Stimulated activated CD4-positive, alpha-beta T cell treated with anti-CD3 and anti-CD28 coated beads, Interleukin-1b, Interleukin-23, amount 100 ng/mL, for 1 hour (primary cell): ENCODE data around the gene TEX35.
A peak's percentile ranks its signal among the peaks of the same experiment; 100 is the strongest.
"Not testable (repeated sequence)": the region's sequence is repeated elsewhere in the genome, so short reads cannot be mapped to it uniquely, and the experiment has no call there.

Experiments used
- DNase-seq, 2 donors: peaks; one replicate each; pipeline ENCODE4 v3.0.0-alpha.2; 2020; ENCODE audit warnings: low read depth in 2 of 2

The TEX35 gene

DNA sequence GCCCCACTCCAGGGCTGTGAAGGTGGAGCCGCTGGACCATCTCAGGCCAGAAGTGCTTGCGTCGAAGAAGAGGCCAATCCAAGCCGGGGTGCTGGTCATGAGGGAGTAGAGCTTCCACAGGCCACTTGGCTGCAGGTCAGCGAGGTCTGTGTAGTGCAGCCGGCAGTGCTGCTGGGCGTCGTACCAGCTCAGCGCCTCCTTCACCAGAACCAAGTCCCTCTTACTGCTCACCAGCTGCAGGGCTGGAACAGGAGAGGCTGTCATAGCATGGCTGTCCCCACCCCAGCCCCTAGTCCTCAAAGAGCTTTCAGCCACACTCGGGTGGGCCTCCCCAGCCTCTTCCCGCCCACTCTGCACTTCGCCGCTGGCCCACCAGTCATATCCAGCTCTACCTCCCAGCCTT, 18.3 kb upstream of the TEX35 start:
- no peak for DNase-seq

DNA sequence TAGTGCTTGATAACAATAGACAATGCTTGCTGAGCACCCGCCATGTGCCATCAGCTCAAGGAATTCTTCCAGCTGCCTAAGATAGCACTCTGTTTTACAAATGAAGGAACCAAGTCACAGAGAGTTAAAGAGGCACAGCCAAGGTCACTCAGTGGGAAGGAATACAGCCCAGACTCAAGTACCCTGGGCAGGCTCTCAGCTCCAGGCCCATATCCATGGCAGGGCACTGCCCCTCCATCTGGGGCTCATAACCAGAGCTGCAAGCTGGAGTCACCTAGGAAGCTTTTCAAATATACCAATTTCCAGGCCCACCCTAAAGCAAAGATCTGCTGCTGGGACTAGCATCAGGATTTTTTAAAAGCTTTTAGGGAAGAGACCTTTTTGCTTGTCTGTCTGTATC, 17.8 kb upstream of the TEX35 start:
- DNase-seq, result no peak

DNA sequence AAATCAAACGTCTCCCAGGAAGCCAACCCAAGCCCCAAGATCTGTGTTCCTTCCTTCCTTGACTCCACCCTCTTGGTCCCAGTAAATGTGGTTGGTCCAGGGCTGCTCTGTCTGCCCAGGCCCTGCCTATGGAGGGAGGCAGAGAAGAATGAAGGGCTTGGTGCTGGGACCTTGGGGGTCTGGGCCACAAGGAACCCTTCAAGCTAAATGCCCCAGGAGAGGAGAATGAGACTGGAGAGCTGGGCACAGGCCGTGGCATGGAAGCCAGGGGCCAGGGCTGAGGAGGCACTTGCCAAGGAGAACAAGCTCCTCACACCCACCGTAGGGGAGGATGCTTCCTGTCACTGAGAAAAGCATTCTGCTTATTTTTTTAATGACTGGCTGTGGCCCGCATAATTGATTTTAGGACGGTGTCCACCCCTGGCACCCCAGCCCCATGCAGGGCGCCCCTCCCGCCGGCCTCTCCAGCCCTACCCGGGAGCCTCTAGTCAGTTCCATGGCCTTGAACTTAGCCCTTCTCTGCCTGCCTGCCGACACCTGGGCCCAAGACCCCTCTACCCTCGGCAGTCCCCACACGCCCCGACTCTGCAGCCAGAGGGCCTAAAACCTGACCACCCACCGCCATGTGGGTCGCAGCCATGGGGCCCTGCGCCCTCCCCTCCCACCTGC, 17.0 kb upstream of the TEX35 start:
- DNase-seq, result no peak

DNA sequence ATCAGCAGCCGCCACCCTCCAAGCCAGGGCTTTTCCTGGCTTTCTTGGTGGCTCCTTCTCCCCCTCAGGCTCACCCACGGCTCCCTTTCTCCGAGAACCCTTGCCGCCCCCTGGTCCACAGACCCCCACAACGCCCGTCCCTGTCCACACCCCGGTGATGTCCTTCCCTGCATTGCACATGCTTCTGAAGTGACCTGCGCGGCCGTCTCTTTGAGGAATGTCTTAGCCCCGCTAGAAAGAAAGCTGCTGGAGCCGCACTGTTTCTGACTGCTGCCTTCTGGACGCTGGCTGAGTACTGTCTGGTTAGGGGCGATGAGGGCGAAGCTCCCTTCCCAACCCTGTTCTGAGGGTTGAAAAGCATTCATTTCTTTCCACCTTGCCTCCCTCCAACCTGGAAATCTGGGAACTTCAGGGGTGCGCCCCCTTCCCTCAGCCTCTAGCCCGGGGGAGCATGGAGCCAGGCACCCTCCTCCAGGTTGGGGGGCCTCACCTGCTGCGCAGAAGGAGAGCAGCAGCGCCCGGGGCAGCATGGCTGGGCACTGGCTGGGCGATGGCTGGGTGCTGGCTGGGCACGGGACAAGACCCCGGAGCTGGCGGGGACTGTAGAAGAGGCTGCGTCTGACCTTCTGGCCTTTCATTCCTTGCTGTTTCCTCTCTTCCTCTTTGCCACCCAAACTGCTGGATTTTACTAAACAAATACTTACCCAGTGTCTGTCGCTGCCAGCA, 16.3 kb upstream of the TEX35 start, which contains the start of gene CLEC20A:
TSS of gene CLEC20A (minus strand) at position 555 of the 726 bp plus-strand sequence. CDS start at position 530, 25 bp downstream.
- DNase-seq, result no peak

DNA sequence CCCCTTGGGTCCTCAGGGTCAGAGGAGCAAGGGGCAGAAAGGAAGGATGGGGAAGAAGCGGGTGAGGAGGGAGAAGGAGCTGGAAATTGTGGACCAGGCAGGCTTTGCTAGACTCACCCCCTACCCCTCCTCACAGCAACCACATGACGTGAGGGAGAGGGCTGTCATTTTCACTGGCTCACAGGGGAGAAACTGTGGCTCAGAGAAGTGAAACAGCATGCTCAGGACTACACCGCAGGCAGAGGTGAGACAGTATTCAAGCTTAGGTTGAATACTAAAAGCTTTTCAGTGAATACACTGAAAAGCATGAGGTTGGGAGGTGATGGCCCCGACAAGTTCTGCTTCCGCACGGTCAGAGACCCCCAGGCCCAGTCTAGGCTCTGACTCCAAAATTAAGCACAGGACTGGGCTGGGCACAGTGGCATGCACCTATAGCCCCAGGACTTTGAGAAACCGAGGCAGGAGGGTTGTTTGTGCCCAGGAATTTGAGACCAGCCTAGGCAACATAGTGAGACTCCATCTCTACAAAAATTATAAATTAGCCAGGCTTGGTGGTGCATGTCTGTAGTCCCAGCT, 14.9 kb upstream of the TEX35 start:
- no peak for DNase-seq

DNA sequence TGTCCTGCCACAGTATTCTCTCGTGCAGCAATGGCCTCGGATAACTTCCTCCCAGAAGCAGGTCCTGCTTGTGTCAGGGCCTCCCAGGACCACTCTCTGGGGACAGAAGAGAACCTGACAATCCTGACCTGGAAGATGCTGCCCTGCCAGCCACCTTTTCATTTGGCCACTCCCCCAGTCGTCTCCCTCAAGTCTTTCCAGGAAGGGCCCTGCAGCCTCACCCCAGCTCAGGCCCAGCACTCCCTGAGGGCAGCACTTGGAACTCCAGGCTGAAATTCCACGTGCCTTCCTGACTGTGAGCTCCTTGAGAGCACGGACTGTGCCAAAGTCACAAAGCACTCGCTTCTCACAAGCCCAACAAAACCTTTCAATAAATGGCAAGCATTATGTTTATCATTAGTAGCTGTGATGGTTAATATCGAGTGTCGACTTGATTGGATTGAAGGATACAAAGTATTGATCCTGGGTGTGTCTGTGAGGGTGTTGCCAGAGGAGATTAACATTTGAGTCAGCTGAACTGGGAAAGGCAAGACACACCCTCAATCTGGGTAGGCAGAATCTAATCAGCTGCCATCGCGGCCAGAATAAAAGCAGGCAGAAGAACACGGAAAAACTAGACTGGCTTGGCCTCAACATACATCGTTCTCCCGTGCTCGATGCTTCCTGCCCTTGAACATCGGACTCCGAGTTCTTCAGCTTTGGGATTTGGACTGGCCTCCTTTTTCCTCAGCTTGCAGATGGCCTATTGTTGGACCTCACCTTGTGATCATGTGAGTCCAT, 13.8 kb upstream of the TEX35 start:
- no peak for DNase-seq

DNA sequence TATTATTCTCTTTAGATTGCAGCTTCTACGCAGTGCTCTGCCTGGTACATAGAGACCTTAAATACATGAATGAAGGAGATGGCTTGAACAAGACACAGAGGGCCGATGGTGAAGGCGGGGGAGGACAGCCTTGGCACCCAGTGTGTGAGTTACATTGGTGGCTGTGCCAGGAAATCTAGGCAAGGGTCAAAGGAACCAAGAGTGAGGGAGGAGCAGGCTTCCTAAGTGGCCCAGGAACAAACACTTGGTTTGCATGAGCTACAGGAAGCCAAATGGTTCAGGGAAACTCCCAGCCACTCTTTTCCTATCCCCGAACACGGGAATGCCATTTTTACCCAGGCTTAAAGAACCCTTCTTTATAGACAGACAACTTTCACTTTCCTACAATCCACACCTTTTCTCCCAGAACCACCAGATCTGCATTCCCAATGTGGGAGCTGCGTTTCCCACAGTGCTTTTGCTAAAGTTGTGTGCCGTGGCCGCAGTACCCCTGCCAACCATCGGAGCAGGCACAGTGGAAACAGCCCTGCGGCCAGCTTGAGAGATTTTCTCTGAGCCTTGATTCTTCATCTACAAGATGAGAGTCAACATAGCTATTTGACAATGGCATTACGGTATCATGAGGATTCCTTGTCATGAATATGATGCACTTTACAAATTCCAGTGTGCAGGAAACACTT, 12.7 kb upstream of the TEX35 start:
- no peak for DNase-seq

DNA sequence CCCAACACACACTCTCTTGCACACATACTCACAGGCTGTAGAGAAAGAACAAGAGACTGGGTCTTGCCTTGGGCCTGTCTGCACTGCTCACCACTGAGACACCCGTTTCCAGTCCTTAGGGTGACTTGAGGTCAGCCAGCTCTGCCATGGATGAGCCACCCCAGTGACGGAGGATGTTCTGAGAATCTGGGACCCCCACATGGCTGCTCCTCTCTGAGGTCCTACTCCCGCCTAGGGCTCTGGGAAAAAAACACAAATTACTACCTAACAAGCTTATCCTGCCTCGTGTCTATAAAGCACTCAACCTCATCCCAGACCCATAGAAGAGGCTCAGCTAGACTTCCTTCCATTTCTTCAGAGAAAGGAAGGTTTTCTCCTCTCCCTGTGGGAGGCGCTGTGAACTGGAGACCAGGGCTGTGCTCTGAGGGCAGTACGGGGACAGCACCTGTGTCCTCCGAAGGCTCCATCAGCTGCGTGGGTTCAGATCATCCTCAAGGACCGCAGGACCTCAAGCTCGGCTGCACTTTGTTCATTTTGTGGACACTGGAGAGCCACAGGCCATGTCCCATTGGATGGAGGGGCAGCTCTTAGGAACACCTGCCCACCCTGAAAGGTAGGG, 11.9 kb upstream of the TEX35 start:
- DNase-seq, result no peak

DNA sequence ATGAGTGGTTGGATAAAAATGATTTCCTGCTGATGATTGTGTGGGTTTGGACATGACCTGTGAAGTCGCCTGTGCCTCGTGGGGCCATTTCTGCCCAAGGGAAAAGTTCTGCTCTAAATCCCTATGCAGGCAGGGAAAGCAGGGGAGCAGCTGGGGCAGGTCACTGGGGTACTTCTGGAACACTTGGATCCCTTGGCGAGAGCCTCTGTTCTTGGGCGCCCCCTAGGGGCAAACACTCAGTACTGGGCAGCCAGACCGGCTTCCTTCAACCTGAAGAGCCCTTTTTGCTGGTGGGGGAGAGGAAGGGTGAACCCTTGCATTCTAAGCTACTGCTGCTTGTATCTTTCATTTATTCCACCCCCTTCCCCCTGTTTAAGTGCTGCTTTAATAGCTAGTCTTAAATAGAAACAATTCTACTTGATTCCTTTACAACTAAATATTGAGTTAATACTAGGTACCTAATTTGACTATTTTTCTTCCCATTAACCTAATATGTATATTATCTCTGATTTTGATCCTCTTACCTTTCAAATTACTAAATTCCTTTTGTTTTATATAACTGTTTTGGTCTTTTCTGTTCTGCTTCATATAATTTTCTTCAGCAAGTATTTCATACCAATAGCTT, 11.1 kb upstream of the TEX35 start:
- DNase-seq, result peak in 1 of 2 donors; percentile 22

DNA sequence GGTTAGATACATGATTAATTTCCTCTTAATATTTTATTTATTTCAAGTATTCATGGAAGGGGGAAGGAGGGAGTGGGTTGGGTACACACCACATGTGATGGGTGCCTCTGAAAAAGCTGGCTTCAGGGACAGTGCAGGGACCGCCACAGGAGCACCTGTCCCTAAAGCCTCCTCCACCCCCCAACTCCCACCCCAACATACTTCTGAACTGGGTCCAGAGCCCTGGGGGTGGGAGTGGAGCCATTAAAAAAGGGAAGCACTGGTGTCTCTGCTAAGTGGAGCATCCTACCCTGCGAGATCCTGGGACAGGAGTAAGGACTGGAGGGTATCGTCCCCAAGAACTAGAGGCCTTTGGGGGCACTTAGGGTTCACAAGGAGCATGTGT, 10.6 kb upstream of the TEX35 start:
- DNase-seq, result no peak

DNA sequence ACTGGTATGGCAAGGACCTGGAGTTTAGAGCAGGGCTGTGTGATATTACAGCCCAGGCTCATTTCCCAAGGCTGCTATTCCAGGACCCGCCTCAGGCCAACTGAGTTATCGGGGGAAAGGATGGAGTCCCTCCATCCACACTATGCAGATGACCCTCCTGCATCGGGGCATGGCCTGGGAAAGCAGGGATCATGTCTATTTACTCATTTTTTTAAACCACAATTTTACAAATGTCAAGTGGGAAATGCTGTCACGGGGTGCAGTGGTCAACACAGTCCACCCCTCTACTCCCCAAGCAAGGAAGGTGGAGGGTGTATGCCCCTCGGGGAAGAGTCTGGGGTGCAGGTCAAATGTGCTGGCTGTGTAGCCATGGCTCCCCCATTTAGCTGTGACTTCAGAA, 10.1 kb upstream of the TEX35 start:
- no peak for DNase-seq

DNA sequence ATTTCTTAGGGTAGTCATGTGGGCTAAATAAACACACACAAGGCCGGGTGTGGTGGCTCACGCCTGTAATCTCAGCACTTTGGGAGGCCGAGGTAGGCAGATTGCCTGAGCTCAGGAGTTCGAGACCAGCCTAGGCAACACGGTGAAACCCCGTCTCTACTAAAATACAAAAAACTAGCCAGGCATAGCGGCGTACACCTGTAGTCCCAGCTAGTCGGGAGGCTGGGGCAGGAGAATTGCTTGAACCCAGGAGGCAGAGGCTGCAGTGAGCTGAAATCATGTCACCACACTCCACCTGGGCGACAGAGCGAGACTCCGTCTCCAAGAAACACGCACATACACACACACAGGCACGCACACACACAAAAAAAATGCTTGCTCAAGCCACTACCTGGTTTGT, 9.6 kb upstream of the TEX35 start:
- DNase-seq, result not testable (repeated sequence)

DNA sequence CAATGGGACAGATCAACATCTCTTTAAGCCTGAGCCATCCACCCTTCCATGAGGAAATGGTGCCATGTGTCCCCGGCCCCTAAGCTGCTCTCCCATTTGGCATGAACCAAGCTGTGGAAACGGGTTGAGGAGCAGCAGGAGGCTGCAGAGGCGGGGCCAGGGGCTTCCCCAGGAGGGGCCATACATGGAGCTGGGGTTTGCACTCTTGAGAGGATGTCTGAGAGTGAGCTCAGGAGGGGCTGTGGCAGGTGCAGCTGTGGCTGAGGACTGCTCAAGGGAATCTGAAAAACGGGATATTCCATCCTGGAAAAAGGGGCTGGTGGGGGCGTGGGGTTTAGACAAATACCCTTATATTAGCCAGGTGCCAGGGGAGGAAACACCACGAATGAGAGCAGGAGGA, 9.1 kb upstream of the TEX35 start:
- no peak for DNase-seq

DNA sequence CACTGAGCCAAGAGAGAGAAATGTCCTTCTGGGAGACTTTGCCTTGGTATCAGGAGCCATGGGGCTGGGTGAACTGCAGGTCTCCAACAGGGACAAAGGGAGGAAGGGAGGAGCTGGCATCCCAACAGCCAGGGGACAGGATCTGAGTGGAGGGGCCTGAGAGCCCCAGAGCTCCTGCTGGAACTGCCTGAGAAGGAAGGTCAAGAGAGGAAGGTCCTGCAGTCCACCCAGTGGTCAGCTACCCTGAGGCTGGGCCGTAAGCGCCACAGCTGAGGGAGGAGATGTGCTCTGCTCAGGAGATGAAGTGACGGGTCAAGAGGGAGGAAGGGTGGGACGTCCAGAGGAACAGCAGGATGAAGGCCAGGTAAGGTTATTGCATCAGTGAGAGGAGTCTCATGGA, 8.6 kb upstream of the TEX35 start:
- no peak for DNase-seq

DNA sequence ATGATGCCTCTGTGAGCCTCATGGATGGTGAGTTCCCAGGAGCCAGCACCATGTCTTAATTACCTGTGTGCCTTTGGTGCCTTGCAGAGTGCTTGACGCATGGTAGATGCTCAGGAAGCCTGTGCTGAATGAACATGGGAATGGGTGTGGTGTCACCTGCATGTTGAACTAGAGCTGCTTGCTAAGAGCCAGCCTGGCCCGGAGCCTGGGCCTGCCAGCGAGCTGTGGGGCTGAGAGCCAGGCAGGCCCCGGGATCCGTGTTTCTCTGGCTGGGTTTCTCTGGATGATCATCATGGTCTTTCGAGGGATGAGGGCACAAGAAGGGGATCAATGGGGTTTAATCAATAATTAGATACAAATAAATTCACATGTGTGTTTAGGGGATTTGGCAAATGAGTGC, 6.7 kb upstream of the TEX35 start:
- no peak for DNase-seq

DNA sequence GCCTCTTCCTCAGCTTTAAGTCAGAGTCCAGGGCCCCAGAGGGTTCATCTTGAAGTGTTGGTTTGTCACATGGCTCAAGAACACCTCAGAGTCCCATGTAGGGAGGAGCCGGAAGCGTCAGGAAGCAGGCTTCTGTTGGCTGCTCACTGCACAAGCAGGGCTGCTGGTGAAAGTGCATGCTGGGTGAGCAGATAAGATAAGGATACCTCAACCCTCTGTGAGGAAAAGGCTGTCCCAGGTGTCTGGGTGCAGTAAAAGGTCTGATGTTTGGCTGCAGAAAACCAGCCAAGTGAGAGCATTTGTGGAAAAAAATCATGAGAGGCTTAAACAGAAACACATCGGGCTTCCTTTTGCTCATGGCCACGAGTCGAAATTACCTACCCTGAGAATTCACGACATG, 6.2 kb upstream of the TEX35 start:
- no peak for DNase-seq

DNA sequence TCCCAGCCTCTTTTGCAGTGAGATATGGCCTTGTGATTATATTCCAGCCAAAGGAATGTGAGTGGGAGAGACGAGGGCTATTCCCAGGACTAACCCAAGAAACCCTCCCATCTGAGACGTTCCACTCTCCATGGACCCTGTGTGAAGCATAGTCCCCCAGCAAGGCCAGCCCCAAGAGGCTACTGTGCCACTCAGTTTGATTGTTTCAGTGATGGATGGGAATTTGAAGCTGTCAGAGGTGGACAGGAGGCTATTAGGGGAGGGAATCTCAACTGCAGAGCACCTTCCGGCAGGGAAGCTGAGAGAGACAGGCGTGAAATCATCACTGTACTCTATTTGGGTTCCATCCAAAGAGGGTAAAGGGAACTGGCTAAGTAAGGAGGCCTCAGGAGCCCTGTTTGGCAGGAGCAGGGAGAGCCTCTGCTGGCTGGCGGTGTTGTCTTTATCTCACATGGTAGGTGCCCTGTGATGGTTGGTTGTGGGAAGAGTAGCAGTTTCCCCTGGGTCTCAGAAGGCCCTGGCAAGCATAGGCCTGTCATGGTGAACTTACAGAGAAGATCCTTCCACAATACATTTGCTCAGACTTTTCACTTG, 3.4 kb upstream of the TEX35 start:
- no peak for DNase-seq

DNA sequence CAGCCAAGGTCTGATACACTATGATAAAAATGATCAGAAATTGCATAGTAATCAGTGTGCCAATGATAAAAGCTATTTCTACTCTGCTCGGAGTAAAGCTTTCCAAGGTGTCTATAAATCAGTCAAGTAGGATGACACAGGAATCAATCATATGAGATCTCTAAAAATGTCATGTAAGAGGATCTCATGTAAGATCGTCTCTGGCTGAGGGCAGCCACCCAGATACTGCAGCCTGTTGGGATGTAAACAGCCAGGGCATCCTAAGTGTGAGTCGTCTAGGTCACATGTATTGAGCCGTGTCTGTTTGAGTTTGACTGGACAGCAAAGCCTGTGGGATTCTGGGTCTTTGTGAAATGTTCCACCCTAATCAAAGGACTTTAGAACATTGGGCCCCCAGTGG, 2.8 kb upstream of the TEX35 start:
- DNase-seq, result no peak

DNA sequence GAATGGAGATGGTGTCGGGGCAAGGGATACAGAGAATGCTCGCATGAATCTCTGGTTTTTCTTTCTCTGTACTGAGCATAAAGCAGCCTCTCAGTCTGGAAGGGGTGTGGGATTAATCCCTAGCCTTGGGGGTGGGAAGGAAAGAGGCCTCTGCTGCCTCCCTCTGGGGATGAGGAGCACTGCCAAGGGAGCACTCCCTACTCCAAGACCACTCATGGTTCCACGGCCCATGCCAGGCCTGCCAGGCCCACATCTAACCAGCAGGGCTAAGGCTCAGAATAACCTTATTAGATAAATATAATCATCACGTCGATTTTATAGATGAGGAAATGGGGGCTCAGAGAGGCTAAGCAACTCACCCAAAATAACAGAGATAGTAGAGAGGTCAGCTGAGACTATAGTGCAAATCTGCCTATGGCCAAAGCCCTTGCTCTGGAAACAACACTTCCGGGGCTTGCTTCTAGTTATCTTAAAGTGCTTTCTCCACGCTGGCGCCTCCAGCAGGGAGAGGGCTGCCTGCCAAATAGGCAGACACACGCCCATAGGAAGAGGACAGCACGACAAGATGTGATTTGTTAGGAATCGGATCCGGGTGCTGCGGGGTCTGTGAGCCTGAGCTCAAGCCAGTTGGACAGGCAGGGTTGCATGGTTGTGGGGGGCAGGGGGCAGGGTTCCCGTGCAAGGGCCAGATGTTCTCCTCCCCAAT, 522 bp downstream of the TEX35 start:
- no peak for DNase-seq

DNA sequence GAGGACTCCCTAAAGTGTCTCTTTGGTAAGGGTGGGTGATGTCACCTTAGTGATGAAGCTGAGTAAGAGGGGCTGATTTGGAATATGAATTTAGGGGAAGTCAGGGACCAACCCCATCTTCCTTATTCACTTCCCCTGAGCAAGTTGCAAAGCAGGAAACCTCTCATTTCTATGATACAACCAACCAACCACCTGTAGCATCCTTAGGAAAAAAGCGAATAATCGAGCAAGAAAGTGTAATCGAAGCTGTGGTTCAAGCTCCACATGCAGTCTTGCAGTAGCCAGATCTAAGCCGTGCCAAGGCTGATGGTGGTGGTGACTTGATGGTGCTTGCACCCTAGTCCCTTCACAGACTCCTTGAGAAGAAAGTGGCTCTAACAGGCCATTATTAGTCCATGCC, 3.2 kb downstream of the TEX35 start:
- DNase-seq, result no peak
